Loucy (cell line): ENCODE results near the gene FBRS.
"Not testable (repeated sequence)": the region's sequence is repeated elsewhere in the genome, so short reads cannot be mapped to it uniquely, and the experiment has no call there.

Experiments used
- H2AFZ ChIP-seq: fragments of 200-600 bp; sonication (generic); 2 replicates; pipeline ENCODE4 v1.6.0; 2016; ENCODE audit warnings: antibody characterized with exemption, mild to moderate bottlenecking, low read length, moderate library complexity
- H3F3A ChIP-seq: fragments of 200-600 bp; 2 replicates; pipeline ENCODE4 v1.6.0; 2016; ENCODE audit warnings: antibody characterized with exemption, low read depth, mild to moderate bottlenecking
- H3K27me3 ChIP-seq: fragments of 200-600 bp; sonication (generic); 2 replicates; pipeline ENCODE4 v1.6.1; 2014; ENCODE audit warnings: low read length, mild to moderate bottlenecking; ENCODE audit not compliant: insufficient read depth, poor library complexity, severe bottlenecking
- H3K36me3 ChIP-seq: fragments of 200-600 bp; sonication (generic); 2 replicates; pipeline ENCODE4 v1.6.1; 2016; ENCODE audit warnings: low read length; ENCODE audit not compliant: insufficient read depth
- H3K4me1 ChIP-seq: fragments of 200-600 bp; sonication (generic); 2 replicates; pipeline ENCODE4 v1.5.1; 2014; ENCODE audit warnings: low read length, mild to moderate bottlenecking; ENCODE audit not compliant: insufficient read depth, poor library complexity, severe bottlenecking
- H3K4me2 ChIP-seq: fragments of 200-600 bp; sonication (generic); 2 replicates; pipeline ENCODE4 v1.6.0; 2014; ENCODE audit warnings: antibody characterized with exemption, low read length, low read depth, mild to moderate bottlenecking; ENCODE audit not compliant: poor library complexity, severe bottlenecking
- H3K4me3 ChIP-seq: fragments of 200-600 bp; sonication (generic); 2 replicates; pipeline ENCODE4 v1.5.1; 2014; ENCODE audit warnings: low read length, mild to moderate bottlenecking, mixed read lengths; ENCODE audit not compliant: poor library complexity, severe bottlenecking
- H3K79me2 ChIP-seq: fragments of 200-600 bp; sonication (generic); 2 replicates; pipeline ENCODE4 v1.6.1; 2014; ENCODE audit warnings: low read length; ENCODE audit not compliant: insufficient read depth
- H3K9ac ChIP-seq: fragments of 200-600 bp; sonication (generic); 2 replicates; pipeline ENCODE4 v1.6.0; 2014; ENCODE audit warnings: mild to moderate bottlenecking, low read depth, low read length, moderate library complexity; ENCODE audit not compliant: poor library complexity, severe bottlenecking
- H3K9me2 ChIP-seq: fragments of 200-600 bp; sonication (generic); replicated peaks from 2 replicates; pipeline ENCODE4 v1.6.1; 2016; ENCODE audit warnings: low read depth, low read length, mixed read lengths
- H3K9me3 ChIP-seq: fragments of 200-600 bp; sonication (generic); 2 replicates; pipeline ENCODE4 v1.6.1; 2014; ENCODE audit warnings: mild to moderate bottlenecking, antibody characterized with exemption, low read length, low read depth; ENCODE audit not compliant: insufficient read depth
- H4K20me1 ChIP-seq: fragments of 200-600 bp; sonication (generic); 2 replicates; pipeline ENCODE4 v1.6.0; 2014; ENCODE audit warnings: antibody characterized with exemption, low read length, mild to moderate bottlenecking; ENCODE audit not compliant: insufficient read depth, poor library complexity, severe bottlenecking
- CTCF ChIP-seq: fragments of 200-600 bp; sonication (generic); conservative IDR thresholded peaks from 2 replicates; pipeline ENCODE4 v1.5.1; 2014; ENCODE audit warnings: mild to moderate bottlenecking, antibody characterized with exemption, low read length
- EZH2phosphoT487 ChIP-seq: fragments of 200-600 bp; IDR thresholded peaks from 2 replicates; pipeline ENCODE4 v1.6.1; 2018; ENCODE audit warnings: antibody characterized with exemption, mild to moderate bottlenecking, moderate library complexity, borderline replicate concordance

FBRS gene

GRCh38 chr16:30633526-30633925 lies 24.7 kb upstream of the FBRS start:
- peak overlapping the region; percentile 85 for H3K9ac ChIP-seq

GRCh38 chr16:30636599-30636998 lies 21.6 kb upstream of the FBRS start:
- no peaks in the 10 kb centered on the region for H3K27me3 ChIP-seq
- no peaks in the 10 kb centered on the region for H3F3A ChIP-seq
- no peak for TF ChIP-seq EZH2phosphoT487
- no peak for TF ChIP-seq CTCF
- no peak overlapping the region for H3K9ac ChIP-seq
- H3K4me3 ChIP-seq, result no peak overlapping the region
- H3K9me3 ChIP-seq, result no peaks in the 10 kb centered on the region
- H3K4me1 ChIP-seq, result peaks cover 5% of the 10 kb centered on the region
- no peaks in the 10 kb centered on the region for H4K20me1 ChIP-seq
- no peak overlapping the region for H2AFZ ChIP-seq
- no peaks in the 10 kb centered on the region for H3K36me3 ChIP-seq
- peaks cover 22% of the 10 kb centered on the region for H3K79me2 ChIP-seq
- H3K9me2 ChIP-seq, result no peaks in the 10 kb centered on the region
- peak overlapping the region; percentile 93 for H3K4me2 ChIP-seq

More at GRCh38 chr16:30633526-30633925, 24.7 kb upstream of the FBRS start:
- H4K20me1 ChIP-seq, result no peaks in the 10 kb centered on the region
- H3K79me2 ChIP-seq, result peaks cover 22% of the 10 kb centered on the region
- H3K9me2 ChIP-seq, result no peaks in the 10 kb centered on the region
- no peaks in the 10 kb centered on the region for H3K36me3 ChIP-seq
- no peaks in the 10 kb centered on the region for H3K27me3 ChIP-seq
- TF ChIP-seq EZH2phosphoT487 (no peak), CTCF (no peak)
- H2AFZ ChIP-seq, result peak overlapping the region; percentile 71
- no peaks in the 10 kb centered on the region for H3K9me3 ChIP-seq
- no peaks in the 10 kb centered on the region for H3F3A ChIP-seq
- peak overlapping the region; percentile 67 for H3K4me2 ChIP-seq
- peak overlapping the region; percentile 86 for H3K4me3 ChIP-seq
- H3K4me1 ChIP-seq, result peaks cover 5% of the 10 kb centered on the region

- not testable (repeated sequence) for H3F3A ChIP-seq, H3K9me3 ChIP-seq, H3K4me1 ChIP-seq, H3K4me3 ChIP-seq, H3K4me2 ChIP-seq, H4K20me1 ChIP-seq, H3K27me3 ChIP-seq, H3K9ac ChIP-seq, H3K9me2 ChIP-seq, H3K36me3 ChIP-seq, H2AFZ ChIP-seq
- H3K79me2 ChIP-seq, result peaks cover 22% of the 10 kb centered on the region
These were observed 21.1 kb upstream of the FBRS start for GRCh38 chr16:30637139-30637538.

- peaks cover 5% of the 10 kb centered on the region for H3K4me1 ChIP-seq
- H3K27me3 ChIP-seq, result no peaks in the 10 kb centered on the region
- no peak overlapping the region for H3K4me2 ChIP-seq
- H4K20me1 ChIP-seq, result no peaks in the 10 kb centered on the region
- H3F3A ChIP-seq, result no peaks in the 10 kb centered on the region
- H3K36me3 ChIP-seq, result no peaks in the 10 kb centered on the region
- H3K79me2 ChIP-seq, result peaks cover 22% of the 10 kb centered on the region
- H3K9ac ChIP-seq, result no peak overlapping the region
- H2AFZ ChIP-seq, result no peak overlapping the region
- peak; percentile 79 for TF ChIP-seq CTCF
- no peak for TF ChIP-seq EZH2phosphoT487
- H3K9me3 ChIP-seq, result no peaks in the 10 kb centered on the region
- no peak overlapping the region for H3K4me3 ChIP-seq
- H3K9me2 ChIP-seq, result no peaks in the 10 kb centered on the region
These were observed 20.3 kb upstream of the FBRS start for GRCh38 chr16:30637944-30638343.
